Activated T-cell treated with anti-CD3 and anti-CD28 coated beads for 48 hours (primary cell): ENCODE measurements around the gene ABHD16A.
A peak's percentile ranks its signal among the peaks of the same experiment; 100 is the strongest.

Source experiments
- DNase-seq: peaks from one replicate; pipeline ENCODE4 v3.0.0-alpha.2; 2020; ENCODE audit warnings: low read depth

ABHD16A gene

GRCh38 chr6:31689249-31690110 is 13.6 kb downstream of the ABHD16A start:
- no peak for DNase-seq

- DNase-seq: no peak
Observed at GRCh38 chr6:31687860-31688693, 15.0 kb downstream of the ABHD16A start.

DNA sequence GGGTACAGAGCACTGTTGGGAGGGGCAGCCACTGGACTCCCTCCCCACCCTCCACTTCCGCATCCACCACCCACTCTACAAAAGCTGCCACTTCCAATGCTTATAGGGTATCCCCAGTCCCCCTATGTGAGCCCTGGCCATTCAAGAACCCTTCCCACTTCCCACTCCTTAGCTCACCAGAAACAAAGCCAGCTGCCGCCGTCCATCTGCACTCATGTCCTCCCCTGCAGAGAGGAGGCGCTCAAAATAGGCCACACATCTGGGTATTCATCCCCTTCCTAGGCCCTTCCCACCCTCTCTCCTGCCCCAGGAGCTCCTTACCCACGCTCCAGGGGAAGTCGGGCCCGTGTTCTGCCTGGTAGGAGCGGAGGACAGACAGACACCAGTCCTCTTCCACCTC is 15.8 kb downstream of the ABHD16A start:
- no peak for DNase-seq

GRCh38 chr6:31686483-31686882 is 16.6 kb downstream of the ABHD16A start:
- no peak for DNase-seq

DNA sequence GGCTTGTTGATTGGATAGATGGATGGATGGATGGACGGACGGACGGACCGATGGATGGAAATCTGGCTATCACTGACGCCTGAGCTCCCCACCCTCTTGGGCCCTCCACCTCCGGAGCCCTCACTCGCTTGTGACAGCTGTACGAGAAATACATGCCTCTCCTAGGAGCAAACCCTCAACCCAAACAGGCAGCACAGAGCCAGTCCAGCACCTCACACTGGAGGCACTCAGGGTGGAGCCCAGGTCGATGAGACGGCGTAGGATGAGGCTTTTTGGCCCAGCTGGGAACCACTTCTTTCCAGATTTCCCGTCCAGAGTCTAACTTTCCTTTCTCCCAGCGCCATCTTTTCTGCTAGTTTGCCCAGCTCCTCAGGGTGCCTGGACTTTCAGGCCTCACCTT is 19.5 kb downstream of the ABHD16A start:
- no peak for DNase-seq

DNA sequence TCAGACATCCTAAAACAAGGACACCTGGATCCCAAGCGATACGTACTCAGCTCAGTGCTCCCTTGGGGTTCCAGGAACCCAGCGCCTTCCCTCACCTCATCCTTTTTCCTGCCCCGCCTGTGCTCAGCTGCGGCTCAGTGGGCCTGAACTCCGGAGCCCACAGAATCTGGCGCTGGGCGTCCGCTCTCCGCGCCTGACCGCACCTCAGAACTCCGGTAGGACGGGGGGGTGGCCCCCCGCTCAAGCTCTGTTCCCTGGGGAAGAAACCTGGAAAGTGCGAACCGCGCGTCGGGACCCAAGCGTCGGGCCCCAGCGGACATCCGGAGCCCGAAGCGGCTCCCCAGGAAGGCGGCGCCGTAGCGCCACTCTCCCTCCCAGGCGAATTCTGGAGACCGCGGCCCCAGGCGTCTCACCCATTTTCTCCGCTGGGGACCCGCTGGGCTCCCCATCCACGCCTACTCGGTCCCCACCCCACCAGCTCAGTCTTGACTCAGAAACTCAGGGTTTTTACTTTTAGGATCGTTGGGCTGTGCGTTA is 21.9 kb downstream of the ABHD16A start:
- no peak for DNase-seq

DNA sequence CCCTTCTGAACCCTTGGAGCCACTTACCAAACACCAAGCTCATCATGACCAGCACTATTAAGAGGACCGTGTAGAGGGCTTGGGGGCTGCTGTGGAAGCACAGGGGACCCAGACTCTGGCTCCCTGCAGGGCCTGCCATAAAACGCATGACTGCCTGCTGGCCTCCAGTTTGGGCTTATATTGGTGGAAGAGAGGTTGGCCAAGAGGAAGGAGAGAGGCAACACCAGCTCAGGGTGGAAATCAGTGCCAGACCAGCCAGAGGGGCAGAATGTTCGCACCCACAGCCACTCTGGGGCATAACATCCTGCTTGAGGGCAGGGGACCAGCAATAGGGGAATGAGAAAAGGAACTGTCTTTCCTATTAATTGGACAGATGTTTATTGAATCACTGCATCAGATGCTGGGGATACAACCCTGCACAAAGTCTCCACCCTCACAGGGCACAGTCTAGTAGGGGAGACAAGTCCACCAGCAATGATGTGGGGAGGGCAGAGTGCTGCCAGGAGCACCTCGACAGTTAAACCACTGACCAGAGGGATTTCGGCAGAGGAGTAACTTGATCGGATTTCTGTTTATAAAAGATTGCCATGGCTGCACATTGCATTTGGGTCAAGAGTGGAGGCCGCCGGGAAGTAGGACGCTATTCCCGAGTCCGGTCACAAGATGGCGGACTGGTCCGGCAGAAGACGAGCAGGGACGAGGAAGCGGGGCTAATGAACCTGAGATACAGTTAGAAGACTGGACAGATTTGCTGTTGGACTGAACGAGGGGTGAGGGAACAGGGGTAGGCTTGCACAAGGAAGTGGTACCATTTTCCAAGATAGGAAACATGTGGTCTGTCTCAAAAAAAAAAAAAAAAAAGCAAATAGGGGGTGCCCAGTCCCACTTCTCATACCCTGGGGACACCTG is 22.6 kb downstream of the ABHD16A start, which contains the start of gene LY6G5C:
Gene LY6G5C (minus strand): TSS at position 842 of the 909 bp plus-strand sequence. CDS start 694 bp downstream, at position 148.
- peak; percentile 56 for DNase-seq

DNA sequence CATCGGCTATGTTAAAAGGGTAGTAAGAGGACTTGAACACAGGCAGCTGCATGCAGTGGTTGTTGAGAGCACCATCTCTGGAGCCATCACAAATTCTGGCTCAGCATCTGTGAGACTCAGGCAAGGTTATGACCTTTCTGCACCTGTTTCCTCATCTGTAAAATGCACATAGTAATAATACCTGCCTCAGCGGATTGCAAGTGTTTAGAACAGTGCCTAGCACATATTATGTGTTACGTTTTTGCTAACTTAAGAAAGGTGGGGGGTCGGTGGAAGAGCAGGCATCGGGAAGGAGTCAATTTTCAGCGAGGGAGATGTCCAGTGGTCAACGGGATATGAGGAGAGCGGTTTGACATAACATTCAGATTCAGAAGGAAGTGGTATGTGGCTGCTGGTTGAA is 25.2 kb downstream of the ABHD16A start:
- DNase-seq: no peak

- DNase-seq: no peak
Observed at GRCh38 chr6:31676904-31677303, 26.2 kb downstream of the ABHD16A start.

DNA sequence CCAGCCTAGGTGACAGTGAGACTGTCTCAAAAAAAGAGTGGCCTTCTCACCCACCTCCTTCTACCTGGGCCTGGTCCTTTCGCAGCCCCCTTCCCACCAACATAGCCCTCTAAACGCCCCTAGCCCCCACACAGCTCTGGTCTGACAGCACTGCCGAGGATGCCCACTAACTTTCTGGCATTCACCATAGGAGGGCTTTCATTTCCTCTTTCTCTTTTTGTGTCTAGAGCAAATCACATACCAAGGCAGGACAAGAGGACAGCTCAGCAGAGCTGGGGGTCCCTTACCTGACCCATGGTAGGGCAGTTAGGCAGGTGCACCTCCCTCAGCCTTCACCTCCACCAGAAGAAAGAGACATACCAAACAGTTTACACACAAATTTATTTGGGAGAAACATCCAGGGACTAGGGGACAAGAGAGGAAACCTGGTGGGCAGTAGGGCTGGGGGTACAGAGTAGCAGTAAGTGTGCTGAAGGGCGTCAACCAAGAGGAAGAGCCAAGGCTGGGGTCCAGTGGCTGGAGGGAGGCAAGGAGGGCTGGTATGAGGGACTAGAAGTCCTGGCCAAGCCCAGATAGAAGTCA is 26.7 kb downstream of the ABHD16A start:
- no peak for DNase-seq

DNA sequence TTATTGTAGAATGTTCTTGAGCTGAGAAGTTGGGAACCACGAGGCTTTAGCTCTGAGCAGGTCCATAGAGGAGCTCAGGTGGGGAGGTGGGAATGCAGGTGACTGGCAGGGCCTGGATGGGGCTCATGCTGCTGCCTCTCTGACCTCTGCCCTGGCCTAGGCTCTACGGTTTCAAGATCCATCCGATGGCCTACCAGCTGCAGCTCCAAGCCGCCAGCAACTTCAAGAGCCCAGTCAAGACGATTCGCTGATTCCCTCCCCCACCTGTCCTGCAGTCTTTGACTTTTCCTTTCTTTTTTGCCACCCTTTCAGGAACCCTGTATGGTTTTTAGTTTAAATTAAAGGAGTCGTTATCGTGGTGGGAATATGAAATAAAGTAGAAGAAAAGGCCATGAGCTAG is 33.4 kb downstream of the ABHD16A start, which contains the start of gene LY6G5B:
Gene LY6G5B (plus strand): TSS at position 301 of the 400 bp plus-strand sequence. CDS start 975 bp downstream, outside the sequence.
- DNase-seq: no peak

DNA sequence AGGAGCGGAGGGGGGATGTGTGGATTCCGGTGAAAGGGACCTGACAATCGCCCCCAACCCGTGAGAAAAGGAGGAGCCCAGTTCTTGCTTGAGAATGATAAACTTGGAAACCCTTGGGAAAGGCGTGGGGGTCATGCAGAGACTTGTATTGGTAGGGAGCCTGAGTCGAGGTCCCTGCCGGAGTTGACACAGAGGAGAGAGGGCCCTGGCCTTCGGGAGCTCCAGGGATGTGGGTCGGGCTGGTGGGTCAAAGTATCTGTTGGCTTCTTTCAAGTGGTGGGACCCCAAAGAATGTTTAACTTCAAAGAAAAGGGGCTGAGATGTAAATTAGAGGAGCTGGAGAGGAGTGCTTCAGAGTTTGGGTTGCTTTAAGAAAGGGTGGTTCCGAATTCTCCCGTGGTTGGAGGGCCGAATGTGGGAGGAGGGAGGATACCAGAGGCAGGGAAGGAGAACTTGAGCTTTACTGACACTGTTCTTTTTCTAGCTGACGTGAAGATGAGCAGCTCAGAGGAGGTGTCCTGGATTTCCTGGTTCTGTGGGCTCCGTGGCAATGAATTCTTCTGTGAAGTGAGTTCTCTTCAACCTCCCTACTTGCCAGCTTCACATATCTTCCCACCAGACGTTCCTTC is 36.7 kb downstream of the ABHD16A start:
- DNase-seq: no peak

DNA sequence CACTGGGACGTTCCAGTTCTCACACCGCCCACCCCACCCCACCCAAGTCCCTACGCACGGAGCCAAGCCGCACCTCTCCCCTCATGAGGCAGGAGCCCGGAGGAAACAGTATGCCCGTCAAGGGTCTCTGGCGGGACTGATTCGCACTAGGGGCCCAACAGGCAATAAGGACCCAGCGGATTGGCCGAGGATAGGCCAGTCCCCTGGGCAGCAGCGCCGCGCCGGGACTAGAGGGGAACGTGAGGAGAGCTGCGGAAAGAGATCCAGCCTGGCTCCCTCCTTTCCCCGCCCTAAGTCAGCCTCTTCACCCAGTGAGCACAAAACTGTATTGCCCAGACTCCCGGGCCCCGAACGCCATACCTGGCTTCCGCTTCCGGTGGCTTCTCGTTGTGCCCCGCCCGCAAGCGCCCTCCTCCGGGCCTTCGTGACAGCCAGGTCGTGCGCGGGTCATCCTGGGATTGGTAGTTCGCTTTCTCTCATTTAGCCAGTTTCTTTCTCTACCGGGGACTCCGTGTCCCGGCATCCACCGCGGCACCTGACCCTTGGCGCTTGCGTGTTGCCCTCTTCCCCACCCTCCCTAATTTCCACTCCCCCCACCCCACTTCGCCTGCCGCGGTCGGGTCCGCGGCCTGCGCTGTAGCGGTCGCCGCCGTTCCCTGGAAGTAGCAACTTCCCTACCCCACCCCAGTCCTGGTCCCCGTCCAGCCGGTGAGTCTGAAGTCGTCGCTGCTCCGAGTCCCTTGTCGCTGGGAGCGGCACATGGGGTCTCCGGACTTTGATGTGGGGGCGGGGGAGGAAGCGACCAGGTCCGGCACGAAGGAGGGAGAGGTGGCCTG is 37.4 kb downstream of the ABHD16A start, which contains the start of gene CSNK2B:
Gene CSNK2B (plus strand): TSS at position 580 of the 836 bp plus-strand sequence. CDS start 752 bp downstream, outside the sequence.
- DNase-seq: peak; percentile 95

- DNase-seq: peak; percentile 81
Observed at GRCh38 chr6:31664790-31665500, 38.2 kb downstream of the ABHD16A start, which contains the start of gene GPANK1. GPANK1 (minus strand) TSS chr6:31664997; CDS start chr6:31664478, 519 bp downstream.

GRCh38 chr6:31663961-31664789 is 38.9 kb downstream of the ABHD16A start:
- DNase-seq: no peak

- no peak for DNase-seq
Observed at GRCh38 chr6:31663126-31663960, 39.8 kb downstream of the ABHD16A start.
